ENCODE data around the gene EXOC3L4.

DNA sequence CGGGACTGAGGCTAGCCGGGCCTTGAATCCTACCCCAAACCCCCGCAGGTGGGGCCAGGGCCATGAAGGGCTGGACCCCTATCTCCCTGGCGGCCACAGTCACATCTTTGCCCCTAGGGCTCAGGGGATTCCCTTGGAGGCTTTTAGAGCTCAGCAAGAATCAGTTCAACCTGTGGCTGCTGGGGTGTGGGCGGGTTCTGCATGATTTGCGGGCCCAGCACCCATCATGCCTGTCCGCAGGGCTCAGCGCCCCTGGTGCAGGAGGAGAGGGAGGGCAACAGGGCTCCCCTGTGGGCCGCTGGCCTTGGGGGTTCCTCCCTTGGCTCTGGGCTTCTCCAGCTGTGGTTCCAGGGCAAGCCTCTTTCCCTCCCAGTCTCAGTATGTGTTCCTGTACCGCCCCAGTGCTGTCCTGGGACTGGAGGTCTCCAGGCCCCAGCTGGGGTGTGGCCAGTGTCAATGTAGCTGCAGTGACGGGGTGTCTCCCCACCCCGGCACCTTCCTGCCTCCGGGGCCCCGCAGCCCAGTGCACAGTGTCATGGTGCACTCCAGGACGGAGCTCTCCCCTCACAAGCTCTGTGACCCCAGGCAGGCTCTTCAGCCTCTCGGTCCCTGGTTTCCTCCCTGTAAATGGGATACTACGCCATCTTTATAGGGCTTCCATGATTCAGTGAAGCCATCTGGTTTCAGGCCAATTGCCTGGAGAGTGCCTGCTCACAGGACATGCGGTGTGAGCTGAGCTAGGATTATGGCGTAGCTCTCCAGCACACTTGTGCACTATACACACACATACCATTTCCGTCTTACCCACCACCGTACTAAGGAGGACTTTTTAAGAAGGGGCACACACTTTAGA is 20.4 kb upstream of the EXOC3L4 start:
- TF ChIP-seq POLR2A (IDR thresholded peaks at IDR 0.05; ENCODE audit: low read length) (no peak), GATA1 (IDR thresholded peaks at IDR 0.05; ENCODE audit: low read depth, low read length) (no peak)
